Osteoblast (primary cell): ENCODE measurements around the gene ZNF277. TPM values are rescaled to one million over a fixed set of nuclear protein-coding genes. Genes with fewer than 3 reads are reported as not detected.
"Not testable (repeated sequence)": the region's sequence is repeated elsewhere in the genome, so short reads cannot be mapped to it uniquely, and the experiment has no call there.

Experiments
- DNase-seq: peaks from one replicate; pipeline ENCODE4 v3.0.0; 2011; ENCODE audit warnings: low spot score, mixed read lengths; ENCODE audit not compliant: insufficient read length; ENCODE audit errors: missing footprints
- H2AFZ ChIP-seq: 2 replicates; pipeline ENCODE4 v1.6.0; 2011; ENCODE audit warnings: mild to moderate bottlenecking, low read length
- H3K27ac ChIP-seq: 2 replicates; pipeline ENCODE4 v1.5.1; 2011; ENCODE audit warnings: mild to moderate bottlenecking, low read depth, low read length, moderate library complexity
- H3K27me3 ChIP-seq: 2 replicates; pipeline ENCODE4 v1.6.0; 2012; ENCODE audit warnings: mild to moderate bottlenecking, control low read depth, inconsistent platforms, low read length, moderate library complexity; ENCODE audit not compliant: insufficient read depth
- H3K36me3 ChIP-seq: 2 replicates; pipeline ENCODE4 v1.5.1; 2011; ENCODE audit warnings: mild to moderate bottlenecking, low read length, control low read depth, moderate library complexity; ENCODE audit not compliant: insufficient read depth
- H3K4me1 ChIP-seq: 2 replicates; pipeline ENCODE4 v1.5.1; 2011; ENCODE audit warnings: mild to moderate bottlenecking, low read length, control low read depth, moderate library complexity; ENCODE audit not compliant: insufficient read depth
- H3K4me2 ChIP-seq: 2 replicates; pipeline ENCODE4 v1.6.0; 2011; ENCODE audit warnings: mild to moderate bottlenecking, low read length; ENCODE audit not compliant: insufficient read depth
- H3K4me3 ChIP-seq: fragments of 200-600 bp; sonication (generic); 3 replicates; pipeline ENCODE4 v1.5.1; 2012; ENCODE audit warnings: mild to moderate bottlenecking, low read length, inconsistent platforms; ENCODE audit not compliant: insufficient read depth
- H3K79me2 ChIP-seq: 2 replicates; pipeline ENCODE4 v1.6.0; 2012; ENCODE audit warnings: mild to moderate bottlenecking, low read length, control low read depth, inconsistent platforms; ENCODE audit not compliant: insufficient read depth
- H3K9me3 ChIP-seq: 2 replicates; pipeline ENCODE4 v1.5.1; 2011; ENCODE audit warnings: low read depth, low read length, control low read depth
- H4K20me1 ChIP-seq: 2 replicates; pipeline ENCODE4 v1.6.0; 2012; ENCODE audit warnings: mild to moderate bottlenecking, low read length, control low read depth; ENCODE audit not compliant: insufficient read depth
- total RNA-seq: library from RNA; depleted of rRNA; stranded (reverse); fragments of >200 nt; gene quantifications from 2 replicates; pipeline ENCODE4 v1.2.3, GENCODE V29; 2012
- TF ChIP-seq, protein P1 (sequence below): IDR thresholded peaks from 2 replicates; pipeline ENCODE4 v1.5.1; 2011; ENCODE audit warnings: mild to moderate bottlenecking, low read depth, low read length, moderate library complexity; ENCODE audit errors: extremely low read depth

ZNF277 gene
- total RNA-seq, 1 donor, result 58.6 TPM

DNA sequence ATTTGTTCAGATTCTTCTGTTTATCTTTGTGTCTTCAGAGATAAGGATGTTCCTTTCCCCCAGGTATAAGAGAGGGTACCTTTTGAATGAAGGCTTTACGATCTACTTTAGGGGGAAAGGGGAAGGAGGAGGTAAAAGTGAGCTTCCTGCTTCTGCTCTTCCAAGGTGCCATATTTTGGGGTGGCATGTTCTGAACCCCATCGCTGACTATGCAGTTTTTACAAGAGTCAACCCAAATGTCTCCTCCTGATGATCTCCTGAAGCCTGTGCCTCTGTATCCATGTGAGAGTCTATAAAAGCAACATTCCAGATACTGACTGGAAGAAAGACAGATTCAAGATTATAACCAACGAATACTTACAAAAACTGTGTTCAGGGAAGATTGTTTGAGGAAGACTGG is 102.5 kb downstream of the ZNF277 start:
- no peaks in the 10 kb centered on the region for H3K79me2 ChIP-seq
- no peaks in the 10 kb centered on the region for H3K4me1 ChIP-seq
- H3K4me3 ChIP-seq, result no peak overlapping the region
- no peak overlapping the region for H3K27ac ChIP-seq
- H3K27me3 ChIP-seq, result no peaks in the 10 kb centered on the region
- TF ChIP-seq, protein P1, sequence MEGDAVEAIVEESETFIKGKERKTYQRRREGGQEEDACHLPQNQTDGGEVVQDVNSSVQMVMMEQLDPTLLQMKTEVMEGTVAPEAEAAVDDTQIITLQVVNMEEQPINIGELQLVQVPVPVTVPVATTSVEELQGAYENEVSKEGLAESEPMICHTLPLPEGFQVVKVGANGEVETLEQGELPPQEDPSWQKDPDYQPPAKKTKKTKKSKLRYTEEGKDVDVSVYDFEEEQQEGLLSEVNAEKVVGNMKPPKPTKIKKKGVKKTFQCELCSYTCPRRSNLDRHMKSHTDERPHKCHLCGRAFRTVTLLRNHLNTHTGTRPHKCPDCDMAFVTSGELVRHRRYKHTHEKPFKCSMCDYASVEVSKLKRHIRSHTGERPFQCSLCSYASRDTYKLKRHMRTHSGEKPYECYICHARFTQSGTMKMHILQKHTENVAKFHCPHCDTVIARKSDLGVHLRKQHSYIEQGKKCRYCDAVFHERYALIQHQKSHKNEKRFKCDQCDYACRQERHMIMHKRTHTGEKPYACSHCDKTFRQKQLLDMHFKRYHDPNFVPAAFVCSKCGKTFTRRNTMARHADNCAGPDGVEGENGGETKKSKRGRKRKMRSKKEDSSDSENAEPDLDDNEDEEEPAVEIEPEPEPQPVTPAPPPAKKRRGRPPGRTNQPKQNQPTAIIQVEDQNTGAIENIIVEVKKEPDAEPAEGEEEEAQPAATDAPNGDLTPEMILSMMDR, result no peak
- H3K4me2 ChIP-seq, result no peak overlapping the region
- H3K9me3 ChIP-seq, result no peaks in the 10 kb centered on the region
- no peak overlapping the region for H2AFZ ChIP-seq
- no peak for DNase-seq
- no peaks in the 10 kb centered on the region for H3K36me3 ChIP-seq
- no peaks in the 10 kb centered on the region for H4K20me1 ChIP-seq

DNA sequence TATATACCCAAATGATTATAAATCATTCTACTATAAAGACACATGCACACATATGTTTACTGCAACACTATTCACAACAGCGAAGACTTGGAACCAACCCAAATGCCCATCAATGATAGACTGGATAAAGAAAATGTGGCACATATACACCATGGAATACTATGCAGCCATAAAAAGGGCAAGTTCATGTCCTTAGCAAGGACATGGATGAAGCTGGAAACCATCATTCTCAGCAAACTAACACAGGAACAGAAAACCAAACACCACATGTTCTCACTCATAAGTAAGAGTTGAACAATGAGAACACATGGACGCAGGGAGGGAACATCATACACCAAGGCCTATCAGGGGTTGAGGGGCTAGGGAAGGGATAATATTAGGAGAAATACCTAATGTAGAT is 110.3 kb downstream of the ZNF277 start:
- H3K79me2 ChIP-seq, H2AFZ ChIP-seq, H3K36me3 ChIP-seq, H3K4me1 ChIP-seq, H3K27me3 ChIP-seq, H3K27ac ChIP-seq, H3K4me3 ChIP-seq, H3K4me2 ChIP-seq, H3K9me3 ChIP-seq, DNase-seq, H4K20me1 ChIP-seq: not testable (repeated sequence)

DNA sequence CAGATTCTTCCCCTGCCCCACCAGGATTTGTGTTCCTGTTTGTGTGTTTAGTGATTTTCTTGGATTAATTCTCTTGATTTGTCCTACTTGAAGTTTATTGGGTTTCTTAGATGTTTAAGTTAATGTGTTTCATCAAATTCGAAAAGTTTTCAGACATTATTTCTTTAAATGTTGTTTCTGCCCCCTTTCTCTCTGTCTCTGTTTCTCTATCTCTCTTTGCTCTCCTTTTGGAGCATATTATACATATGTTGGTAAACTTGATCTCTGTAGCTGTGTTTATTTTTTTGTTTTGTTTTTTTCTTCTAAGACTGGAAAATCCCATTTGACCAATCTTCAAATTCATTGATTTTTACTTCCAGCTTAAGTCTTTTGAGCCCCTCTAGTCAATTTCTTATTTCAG is 115.6 kb downstream of the ZNF277 start:
- Histone ChIP-seq H2AFZ (no peak overlapping the region), H4K20me1 (no peaks in the 10 kb centered on the region), H3K36me3 (no peaks in the 10 kb centered on the region), H3K4me3 (no peak overlapping the region), H3K9me3 (peaks cover 3% of the 10 kb centered on the region), H3K27me3 (no peaks in the 10 kb centered on the region), H3K79me2 (no peaks in the 10 kb centered on the region), H3K27ac (no peak overlapping the region), H3K4me1 (no peaks in the 10 kb centered on the region), H3K4me2 (no peak overlapping the region)
- TF ChIP-seq, protein P1, result no peak
- DNase-seq, result no peak

DNA sequence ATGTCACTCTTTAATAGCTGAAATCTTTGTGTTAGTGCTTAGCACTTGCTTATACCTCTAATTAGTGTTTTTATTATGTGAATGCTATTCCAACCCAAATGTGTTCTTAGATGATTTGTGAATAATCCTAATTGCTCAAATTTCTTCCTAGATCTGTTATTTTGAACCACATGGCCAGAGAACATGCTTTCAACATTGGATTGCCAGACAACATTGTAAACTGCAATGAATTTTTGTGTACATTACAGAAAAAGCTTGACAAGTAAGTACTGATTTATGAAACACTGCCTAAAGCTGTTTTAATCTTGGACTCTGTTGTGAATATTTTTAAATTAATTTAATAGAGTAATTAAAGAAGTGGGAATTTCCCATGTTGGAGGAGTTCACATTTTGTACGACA is 121.1 kb downstream of the ZNF277 start:
- no peaks in the 10 kb centered on the region for H3K79me2 ChIP-seq
- DNase-seq, result no peak

More for the DNA sequence above, 121.1 kb downstream of the ZNF277 start:
- no peaks in the 10 kb centered on the region for H4K20me1 ChIP-seq
- no peak overlapping the region for H3K4me2 ChIP-seq
- H2AFZ ChIP-seq, result no peak overlapping the region
- TF ChIP-seq, protein P1, result no peak
- no peaks in the 10 kb centered on the region for H3K36me3 ChIP-seq
- H3K4me3 ChIP-seq, result no peak overlapping the region
- H3K27me3 ChIP-seq, result no peaks in the 10 kb centered on the region
- H3K4me1 ChIP-seq, result no peaks in the 10 kb centered on the region
- no peak overlapping the region for H3K27ac ChIP-seq
- no peaks in the 10 kb centered on the region for H3K9me3 ChIP-seq
